ENCODE data around the gene CCDC91.

Gene CCDC91

DNA sequence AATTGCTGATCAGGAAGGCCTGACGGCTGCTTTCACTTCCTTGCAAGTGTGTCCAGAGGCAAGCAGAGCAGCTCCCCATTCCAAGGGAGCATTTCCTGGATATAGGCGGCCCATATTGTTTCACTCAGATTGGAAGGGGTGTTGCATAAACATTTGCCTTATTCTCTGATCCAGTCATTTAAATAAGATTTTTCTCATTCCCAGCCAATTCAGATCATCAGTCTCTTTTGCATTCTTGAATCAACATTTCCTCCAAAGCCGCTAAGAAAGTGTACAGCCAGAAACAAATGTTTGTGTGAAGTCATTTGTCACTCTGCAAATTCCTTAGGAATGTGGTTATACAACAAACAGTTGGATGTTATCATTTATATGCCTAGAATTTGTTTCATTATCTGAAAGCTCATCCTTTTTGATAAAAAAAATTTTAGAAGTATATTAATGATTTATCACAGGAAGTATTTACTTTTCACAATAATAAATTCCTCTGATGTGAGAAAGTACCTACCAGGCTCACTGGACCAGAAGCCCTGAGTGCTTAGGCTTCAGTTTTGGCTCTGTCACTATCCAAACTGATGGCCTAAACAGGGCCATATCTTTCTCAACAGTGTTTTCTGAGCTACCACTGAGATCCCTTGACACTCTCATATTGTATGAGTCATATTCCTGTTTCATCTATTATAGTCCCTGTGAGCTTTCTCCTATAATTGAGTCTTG lies 379.6 kb downstream of the CCDC91 start:
- no peak for DNase-seq
- no peaks in the 10 kb centered on the region for H3K36me3 ChIP-seq
- no peaks in the 10 kb centered on the region for H3K9me3 ChIP-seq
- H3K4me3 ChIP-seq (ENCODE audit: low read depth, low read length): no peak overlapping the region
- no peaks in the 10 kb centered on the region for H3K27me3 ChIP-seq
- no peak for TF ChIP-seq CTCF (IDR thresholded peaks at IDR 0.05; ENCODE audit: low read depth, low read length)
- peaks cover 13% of the 10 kb centered on the region for H3K4me1 ChIP-seq

DNA sequence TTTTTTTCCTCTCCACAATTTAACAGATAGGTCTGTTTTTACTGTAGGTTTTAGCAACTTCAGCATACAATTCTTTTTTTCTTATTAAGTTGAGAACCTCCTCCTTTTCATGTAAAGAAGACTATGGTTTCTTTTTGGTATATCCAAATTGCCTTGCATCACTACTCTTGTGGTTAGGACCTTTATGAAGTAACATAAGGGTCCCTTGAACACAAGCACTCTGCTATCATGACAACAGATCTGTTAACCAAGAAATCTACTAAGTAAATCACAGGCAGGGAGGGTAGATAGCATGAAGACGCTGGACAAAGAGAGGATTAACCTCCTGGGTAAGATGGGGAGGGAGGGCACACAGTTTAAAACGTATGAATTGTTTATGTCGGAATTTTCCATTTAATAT lies 380.6 kb downstream of the CCDC91 start:
- Histone ChIP-seq H3K9me3 (no peaks in the 10 kb centered on the region), H3K4me1 (peaks cover 13% of the 10 kb centered on the region), H3K4me3 (ENCODE audit: low read depth, low read length) (no peak overlapping the region), H3K36me3 (no peaks in the 10 kb centered on the region), H3K27me3 (no peaks in the 10 kb centered on the region)
- DNase-seq: no peak
- no peak for TF ChIP-seq CTCF (IDR thresholded peaks at IDR 0.05; ENCODE audit: low read depth, low read length)

DNA sequence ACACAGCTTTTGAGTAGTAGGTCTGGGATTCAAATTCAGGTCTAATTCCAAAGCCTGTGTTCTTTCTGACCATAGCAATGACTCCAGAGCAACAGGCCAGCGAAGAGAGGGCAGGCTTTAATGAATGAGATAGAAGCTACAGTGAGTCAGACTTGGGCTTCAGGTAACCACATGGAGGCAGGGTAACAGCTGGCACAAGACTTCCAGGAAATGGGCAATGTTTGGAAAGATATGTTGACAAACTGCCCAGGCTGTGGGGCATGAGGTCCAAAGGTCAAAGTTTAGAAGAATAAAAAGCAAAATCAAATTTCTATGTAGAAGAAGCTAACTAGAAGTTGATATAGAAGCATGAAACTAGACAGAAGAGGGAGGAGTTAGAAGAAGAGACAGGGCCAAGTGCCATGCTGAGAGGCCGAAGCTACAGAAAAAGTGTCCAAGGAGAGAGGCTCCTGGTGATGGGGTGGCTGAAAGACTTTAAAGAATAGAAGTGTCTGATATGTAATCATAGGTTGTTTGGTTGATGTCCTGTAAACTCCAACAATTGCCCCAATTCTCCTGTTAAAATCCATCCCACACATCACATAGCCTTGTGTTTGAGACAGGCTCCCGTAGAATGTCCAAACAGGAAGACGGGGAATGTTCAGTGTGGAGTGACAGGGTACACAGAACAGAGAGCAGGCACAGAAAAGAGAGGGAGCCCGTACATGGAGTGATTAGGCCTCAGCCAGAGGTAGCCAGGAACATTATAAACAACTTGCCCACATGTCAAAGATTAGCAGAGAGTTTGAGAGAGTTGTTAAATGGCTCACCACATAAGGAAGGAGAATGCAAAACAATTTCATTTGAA lies 384.7 kb downstream of the CCDC91 start:
- H3K36me3 ChIP-seq: no peaks in the 10 kb centered on the region
- no peak overlapping the region for H3K4me3 ChIP-seq (ENCODE audit: low read depth, low read length)
- TF ChIP-seq CTCF (IDR thresholded peaks at IDR 0.05; ENCODE audit: low read depth, low read length): no peak
- no peaks in the 10 kb centered on the region for H3K27me3 ChIP-seq
- no peak for DNase-seq
- no peaks in the 10 kb centered on the region; the same call in none of the 2 replicates for H3K4me1 ChIP-seq
- H3K9me3 ChIP-seq: no peaks in the 10 kb centered on the region

DNA sequence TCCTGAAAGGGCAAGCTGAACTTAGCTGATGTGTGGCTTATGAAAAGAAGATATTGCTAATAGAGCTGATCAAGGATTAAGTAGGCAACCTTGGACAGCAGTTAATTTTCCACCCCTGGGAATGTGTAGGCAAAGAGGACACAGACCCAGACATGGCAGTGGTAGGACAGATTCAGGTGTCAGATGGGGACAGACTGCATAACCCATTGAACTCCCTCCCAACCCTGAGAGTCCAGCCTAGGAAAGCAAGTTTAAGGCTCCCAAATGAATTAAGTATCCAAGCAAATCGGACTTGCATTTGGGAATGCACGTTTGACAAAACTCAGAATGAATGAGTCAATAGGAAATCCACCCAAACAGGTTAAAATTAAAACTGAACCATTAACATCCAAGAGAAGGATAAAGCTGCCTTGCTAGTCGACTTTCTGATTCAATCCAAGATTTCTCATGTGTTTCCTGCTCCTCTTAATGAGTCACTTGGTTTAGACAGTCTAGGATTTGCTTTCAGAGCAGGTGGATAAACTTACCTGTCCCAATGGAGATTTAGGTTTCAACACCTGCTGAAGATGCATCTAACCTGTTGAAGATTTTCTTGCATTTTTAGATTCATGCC lies 385.4 kb downstream of the CCDC91 start:
- DNase-seq: no peak
- Histone ChIP-seq H3K4me1 (no peaks in the 10 kb centered on the region; the same call in none of the 2 replicates), H3K4me3 (ENCODE audit: low read depth, low read length) (no peak overlapping the region), H3K27me3 (no peaks in the 10 kb centered on the region), H3K9me3 (no peaks in the 10 kb centered on the region), H3K36me3 (no peaks in the 10 kb centered on the region)
- TF ChIP-seq CTCF (IDR thresholded peaks at IDR 0.05; ENCODE audit: low read depth, low read length): no peak

DNA sequence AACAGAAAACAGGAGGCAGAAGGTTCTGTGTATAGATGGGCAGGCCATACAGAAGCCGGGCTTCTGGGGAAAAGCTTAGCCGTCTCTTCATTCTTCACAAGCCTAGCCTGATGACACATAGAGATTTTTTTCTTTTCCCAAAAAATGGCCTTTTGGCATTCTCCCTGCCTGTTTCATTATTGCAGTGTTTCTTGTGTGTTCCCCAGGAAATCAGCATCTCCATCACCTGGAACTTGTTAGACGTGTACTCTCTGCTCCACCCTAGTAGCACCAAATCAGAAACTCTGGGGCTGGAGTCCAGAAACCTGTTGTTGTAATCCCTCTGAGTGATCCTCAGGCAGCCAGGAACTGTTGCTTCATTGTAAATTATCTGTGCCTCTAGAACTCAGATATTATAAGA lies 388.1 kb downstream of the CCDC91 start:
- TF ChIP-seq CTCF (IDR thresholded peaks at IDR 0.05; ENCODE audit: low read depth, low read length): no peak
- Histone ChIP-seq H3K27me3 (no peaks in the 10 kb centered on the region), H3K4me1 (peaks cover 12% of the 10 kb centered on the region), H3K4me3 (ENCODE audit: low read depth, low read length) (no peak overlapping the region), H3K36me3 (no peaks in the 10 kb centered on the region), H3K9me3 (no peaks in the 10 kb centered on the region)
- no peak for DNase-seq
